ENCODE measurements around the gene GUK1. TPM values are rescaled to one million over a fixed set of nuclear protein-coding genes. Genes with fewer than 3 reads are reported as not detected.

The GUK1 gene
- total and polyA plus RNA-seq, 4 experiments from 2014 or later: 179 to 488 (median 283) TPM

DNA sequence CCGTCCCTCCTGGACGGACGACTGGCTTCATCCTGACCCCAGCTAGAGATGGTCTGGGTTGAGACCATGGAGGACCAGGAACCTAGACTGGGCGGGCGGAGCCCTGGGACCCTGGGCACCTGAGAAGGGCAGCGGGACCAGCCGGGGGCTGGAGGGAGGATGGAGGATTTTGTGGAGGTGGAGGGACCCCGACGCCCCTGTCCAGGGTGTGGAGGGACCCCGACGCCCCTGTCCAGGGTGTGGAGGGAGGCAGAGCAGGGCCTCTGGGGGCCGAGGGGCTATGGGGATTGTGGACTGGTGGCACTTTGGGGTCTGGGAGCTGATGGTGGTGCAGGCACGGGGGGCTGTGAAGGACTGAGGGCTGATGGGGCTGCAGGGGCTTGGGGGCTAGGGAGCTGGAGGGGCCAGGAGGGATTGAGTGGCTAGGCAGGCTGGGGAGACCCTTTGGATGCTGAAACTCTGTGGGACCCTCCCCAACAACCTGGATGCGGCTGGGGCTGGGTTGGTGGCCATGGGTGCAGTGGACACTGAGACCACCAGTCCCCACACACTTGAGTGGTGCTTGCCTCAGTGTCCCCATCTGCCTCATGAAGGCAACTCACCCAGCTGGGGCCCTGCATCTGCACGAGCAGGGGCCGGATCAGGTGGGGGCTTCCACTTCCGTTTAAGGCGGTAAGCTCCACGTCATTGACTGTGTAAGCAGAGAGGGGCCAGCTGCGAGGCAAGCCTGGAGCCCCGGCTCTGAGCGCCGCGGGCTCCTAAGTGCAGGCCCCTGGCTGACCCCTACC lies 17.1 kb downstream of the GUK1 start:
- CTCF ChIA-PET (ENCODE audit: partially characterized antibody): interaction anchor here (0.7 to 1.5 kb wide), 2 partner anchors 9 to 26 kb away, joined by 4 to 5 read pairs; no protein-coding TSS in a partner anchor
- no peaks in the 10 kb centered on the region for H3K36me3 Mint-ChIP-seq
- no peak overlapping the region for H3K4me3 ChIP-seq (ENCODE audit: low read length in 2 of 2)
- no peaks in the 10 kb centered on the region for H3K9me3 Mint-ChIP-seq
- H3K4me1 Mint-ChIP-seq: peaks cover 2 to 14% (median 6%) of the 10 kb centered on the region in 4 donors
- no peaks in the 10 kb centered on the region for H3K36me3 ChIP-seq (ENCODE audit: insufficient read depth, low read length)
- DNase-seq: peak in 1 of 5 donors; percentile 39
- no peaks in the 10 kb centered on the region for H3K27me3 Mint-ChIP-seq
- H3K4me1 ChIP-seq (ENCODE audit: insufficient read depth, low read length): peaks cover 7% of the 10 kb centered on the region
- peak overlapping the region in 1 of 7 donors; percentile 45 for H3K27ac Mint-ChIP-seq
- no peaks in the 10 kb centered on the region for H3K27me3 ChIP-seq (ENCODE audit: insufficient read depth, low read length)
- no peaks in the 10 kb centered on the region for H3K9me3 ChIP-seq (ENCODE audit: control insufficient read depth in 1 of 2, low read length in 2 of 2)
- POLR2A ChIA-PET (ENCODE audit: partially characterized antibody): interaction anchor here (1.7 kb wide), 1 partner anchor 8 kb away, joined by 8 read pairs; the partner anchor contains the start of gene IBA57
- intact Hi-C loops (cut with micrococcal nuclease): no loop called here
- no peak overlapping the region for H3K4me3 Mint-ChIP-seq
- no peak overlapping the region for H3K27ac ChIP-seq (ENCODE audit: low read depth, low read length)

DNA sequence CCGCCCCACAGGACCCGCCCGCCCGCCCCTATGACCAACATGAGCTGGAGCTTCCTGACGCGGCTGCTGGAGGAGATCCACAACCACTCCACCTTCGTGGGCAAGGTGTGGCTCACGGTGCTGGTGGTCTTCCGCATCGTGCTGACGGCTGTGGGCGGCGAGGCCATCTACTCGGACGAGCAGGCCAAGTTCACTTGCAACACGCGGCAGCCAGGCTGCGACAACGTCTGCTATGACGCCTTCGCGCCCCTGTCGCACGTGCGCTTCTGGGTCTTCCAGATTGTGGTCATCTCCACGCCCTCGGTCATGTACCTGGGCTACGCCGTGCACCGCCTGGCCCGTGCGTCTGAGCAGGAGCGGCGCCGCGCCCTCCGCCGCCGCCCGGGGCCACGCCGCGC lies 17.6 kb downstream of the GUK1 start:
- Histone ChIP-seq H3K27me3 (ENCODE audit: insufficient read depth, low read length) (no peaks in the 10 kb centered on the region), H3K4me3 (ENCODE audit: low read length in 2 of 2) (no peak overlapping the region), H3K4me1 (ENCODE audit: insufficient read depth, low read length) (peaks cover 13% of the 10 kb centered on the region), H3K9me3 (ENCODE audit: control insufficient read depth in 1 of 2, low read length in 2 of 2) (no peaks in the 10 kb centered on the region), H3K36me3 (ENCODE audit: insufficient read depth, low read length) (no peaks in the 10 kb centered on the region), H3K27ac (ENCODE audit: low read depth, low read length) (no peak overlapping the region)
- Mint-ChIP-seq H3K27ac (no peak overlapping the region), H3K9me3 (no peaks in the 10 kb centered on the region), H3K4me3 (no peak overlapping the region), H3K27me3 (no peaks in the 10 kb centered on the region), H3K36me3 (no peaks in the 10 kb centered on the region), H3K4me1 (peaks cover 3 to 18% (median 9%) of the 10 kb centered on the region in 4 donors)
- POLR2A ChIA-PET (ENCODE audit: partially characterized antibody): interaction anchor here (1.7 kb wide), 1 partner anchor 8 kb away, joined by 8 read pairs; the partner anchor contains the start of gene IBA57
- intact Hi-C loops (cut with micrococcal nuclease): no loop called here
- peak in 1 of 5 donors; percentile 25 for DNase-seq
- CTCF ChIA-PET (ENCODE audit: partially characterized antibody): interaction anchor here (1.5 kb wide), 1 partner anchor 27 kb away, joined by 4 read pairs; no protein-coding TSS in a partner anchor

DNA sequence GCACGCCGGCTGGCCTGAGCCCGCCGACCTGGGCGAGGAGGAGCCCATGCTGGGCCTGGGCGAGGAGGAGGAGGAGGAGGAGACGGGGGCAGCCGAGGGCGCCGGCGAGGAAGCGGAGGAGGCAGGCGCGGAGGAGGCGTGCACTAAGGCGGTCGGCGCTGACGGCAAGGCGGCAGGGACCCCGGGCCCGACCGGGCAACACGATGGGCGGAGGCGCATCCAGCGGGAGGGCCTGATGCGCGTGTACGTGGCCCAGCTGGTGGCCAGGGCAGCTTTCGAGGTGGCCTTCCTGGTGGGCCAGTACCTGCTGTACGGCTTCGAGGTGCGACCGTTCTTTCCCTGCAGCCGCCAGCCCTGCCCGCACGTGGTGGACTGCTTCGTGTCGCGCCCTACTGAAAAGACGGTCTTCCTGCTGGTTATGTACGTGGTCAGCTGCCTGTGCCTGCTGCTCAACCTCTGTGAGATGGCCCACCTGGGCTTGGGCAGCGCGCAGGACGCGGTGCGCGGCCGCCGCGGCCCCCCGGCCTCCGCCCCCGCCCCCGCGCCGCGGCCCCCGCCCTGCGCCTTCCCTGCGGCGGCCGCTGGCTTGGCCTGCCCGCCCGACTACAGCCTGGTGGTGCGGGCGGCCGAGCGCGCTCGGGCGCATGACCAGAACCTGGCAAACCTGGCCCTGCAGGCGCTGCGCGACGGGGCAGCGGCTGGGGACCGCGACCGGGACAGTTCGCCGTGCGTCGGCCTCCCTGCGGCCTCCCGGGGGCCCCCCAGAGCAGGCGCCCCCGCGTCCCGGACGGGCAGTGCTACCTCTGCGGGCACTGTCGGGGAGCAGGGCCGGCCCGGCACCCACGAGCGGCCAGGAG lies 18.3 kb downstream of the GUK1 start:
- intact Hi-C loops (cut with micrococcal nuclease): no loop called here
- Mint-ChIP-seq H3K4me1 (peaks cover 3 to 18% (median 9%) of the 10 kb centered on the region in 4 donors), H3K27me3 (no peaks in the 10 kb centered on the region), H3K9me3 (no peaks in the 10 kb centered on the region), H3K27ac (no peak overlapping the region), H3K4me3 (no peak overlapping the region), H3K36me3 (no peaks in the 10 kb centered on the region)
- Histone ChIP-seq H3K9me3 (ENCODE audit: control insufficient read depth in 1 of 2, low read length in 2 of 2) (no peaks in the 10 kb centered on the region), H3K27me3 (ENCODE audit: insufficient read depth, low read length) (no peaks in the 10 kb centered on the region), H3K4me1 (ENCODE audit: insufficient read depth, low read length) (peaks cover 15% of the 10 kb centered on the region), H3K27ac (ENCODE audit: low read depth, low read length) (no peak overlapping the region), H3K36me3 (ENCODE audit: insufficient read depth, low read length) (no peaks in the 10 kb centered on the region), H3K4me3 (ENCODE audit: low read length in 2 of 2) (no peak overlapping the region)
- CTCF ChIA-PET (ENCODE audit: partially characterized antibody): no interaction called here
- POLR2A ChIA-PET (ENCODE audit: partially characterized antibody): interaction anchor here (0.5 kb wide), 1 partner anchor 49 kb away, joined by 3 read pairs; no protein-coding TSS in a partner anchor
- DNase-seq: peak in 1 of 5 donors; percentile 17

DNA sequence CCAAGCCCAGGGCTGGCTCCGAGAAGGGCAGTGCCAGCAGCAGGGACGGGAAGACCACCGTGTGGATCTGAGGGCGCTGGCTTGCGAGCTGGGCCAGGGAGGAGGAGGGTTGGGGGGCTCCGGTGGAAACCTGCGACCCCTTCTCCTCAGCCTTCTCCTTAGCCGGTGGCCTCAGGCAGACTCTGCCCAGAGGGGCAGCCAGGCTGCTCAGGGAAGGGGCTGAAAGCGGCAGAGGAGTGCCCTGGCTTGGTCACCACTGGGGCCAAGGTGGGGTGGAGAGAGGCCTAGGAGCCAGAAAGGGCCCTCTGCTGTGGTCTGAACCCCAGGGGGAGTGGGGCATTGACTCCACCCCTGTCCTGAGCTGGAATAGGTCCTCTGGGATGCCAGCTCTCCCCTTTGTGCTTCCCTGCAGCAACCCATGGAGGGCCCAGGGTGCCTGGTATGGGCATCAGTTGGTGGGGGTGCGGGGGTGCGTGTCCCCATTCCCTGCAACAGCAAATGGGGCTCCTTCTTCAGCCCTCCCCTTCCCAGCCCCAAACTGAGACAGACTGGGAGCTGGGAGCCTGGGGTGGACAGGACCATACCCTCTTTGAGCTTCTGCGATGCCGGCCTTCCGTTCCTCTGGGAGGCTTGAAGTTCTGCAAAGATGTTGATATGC lies 19.1 kb downstream of the GUK1 start:
- Histone ChIP-seq H3K9me3 (ENCODE audit: control insufficient read depth in 1 of 2, low read length in 2 of 2) (no peaks in the 10 kb centered on the region), H3K27me3 (ENCODE audit: insufficient read depth, low read length) (no peaks in the 10 kb centered on the region), H3K4me1 (ENCODE audit: insufficient read depth, low read length) (peaks cover 17% of the 10 kb centered on the region), H3K27ac (ENCODE audit: low read depth, low read length) (no peak overlapping the region), H3K36me3 (ENCODE audit: insufficient read depth, low read length) (no peaks in the 10 kb centered on the region), H3K4me3 (ENCODE audit: low read length in 2 of 2) (no peak overlapping the region)
- Mint-ChIP-seq H3K27me3 (no peaks in the 10 kb centered on the region), H3K36me3 (no peaks in the 10 kb centered on the region), H3K4me3 (no peak overlapping the region), H3K27ac (peak overlapping the region in 1 of 7 donors; percentile 71), H3K9me3 (no peaks in the 10 kb centered on the region), H3K4me1 (peaks cover 4 to 22% (median 12%) of the 10 kb centered on the region in 4 donors)
- POLR2A ChIA-PET (ENCODE audit: partially characterized antibody): interaction anchor here (0.5 to 1.0 kb wide), 3 partner anchors 19 to 49 kb away, joined by 3 read pairs; partner anchors contain the start of gene GUK1
- CTCF ChIA-PET (ENCODE audit: partially characterized antibody): interaction anchor here (1.0 kb wide), 1 partner anchor 28 kb away, joined by 3 read pairs; no protein-coding TSS in a partner anchor
- peak in 1 of 5 donors; percentile 13 for DNase-seq
- intact Hi-C loops (cut with micrococcal nuclease): no loop called here

DNA sequence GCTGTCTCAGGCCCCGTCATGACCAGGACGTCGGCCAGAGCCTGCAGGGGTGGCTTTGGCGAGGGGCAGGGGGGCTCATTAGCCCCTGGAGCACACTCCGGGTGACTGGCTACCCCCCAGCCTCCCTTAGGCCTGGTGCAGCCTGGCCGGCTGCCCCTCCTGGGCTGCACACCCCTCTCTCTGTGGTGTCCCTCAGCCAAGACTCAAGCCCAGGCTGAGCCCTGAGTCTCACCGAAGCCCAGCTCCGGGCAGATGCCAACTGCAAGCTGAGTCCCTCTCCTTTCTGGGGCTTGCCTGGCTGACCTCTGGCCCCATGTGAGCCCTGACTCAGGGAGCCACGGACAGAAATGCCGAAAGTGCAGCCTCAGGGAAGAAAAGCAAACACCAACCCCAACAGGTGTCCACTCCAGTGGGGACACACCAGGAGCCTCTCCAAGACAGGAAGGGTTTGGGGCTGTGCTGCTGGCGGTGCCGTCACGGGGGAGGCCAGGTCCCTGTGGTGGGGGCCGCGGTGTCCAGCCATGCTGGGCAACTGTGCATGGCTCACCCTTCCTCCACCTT lies 20.2 kb downstream of the GUK1 start:
- Mint-ChIP-seq H3K4me3 (no peak overlapping the region), H3K27ac (no peak overlapping the region), H3K4me1 (peaks cover 9 to 34% (median 21%) of the 10 kb centered on the region in 4 donors), H3K27me3 (no peaks in the 10 kb centered on the region), H3K9me3 (no peaks in the 10 kb centered on the region), H3K36me3 (no peaks in the 10 kb centered on the region)
- H3K4me3 ChIP-seq (ENCODE audit: low read length in 2 of 2): no peak overlapping the region
- peak in 1 of 5 donors; percentile 12 for DNase-seq
- intact Hi-C loops (cut with micrococcal nuclease): loop anchor here (10.0 kb wide), 1 partner anchor 395 kb away; no protein-coding TSS in a partner anchor
- POLR2A ChIA-PET (ENCODE audit: partially characterized antibody): interaction anchor here (1.0 to 2.2 kb wide), 2 partner anchors 20 kb away, joined by 3 to 9 read pairs; partner anchors contain the start of gene GUK1
- H3K4me1 ChIP-seq (ENCODE audit: insufficient read depth, low read length): peaks cover 25% of the 10 kb centered on the region
- no peaks in the 10 kb centered on the region for H3K36me3 ChIP-seq (ENCODE audit: insufficient read depth, low read length)
- no peaks in the 10 kb centered on the region for H3K9me3 ChIP-seq (ENCODE audit: control insufficient read depth in 1 of 2, low read length in 2 of 2)
- H3K27me3 ChIP-seq (ENCODE audit: insufficient read depth, low read length): no peaks in the 10 kb centered on the region
- CTCF ChIA-PET (ENCODE audit: partially characterized antibody): interaction anchor here (1.3 kb wide), 1 partner anchor 30 kb away, joined by 3 read pairs; no protein-coding TSS in a partner anchor
- no peak overlapping the region for H3K27ac ChIP-seq (ENCODE audit: low read depth, low read length)

DNA sequence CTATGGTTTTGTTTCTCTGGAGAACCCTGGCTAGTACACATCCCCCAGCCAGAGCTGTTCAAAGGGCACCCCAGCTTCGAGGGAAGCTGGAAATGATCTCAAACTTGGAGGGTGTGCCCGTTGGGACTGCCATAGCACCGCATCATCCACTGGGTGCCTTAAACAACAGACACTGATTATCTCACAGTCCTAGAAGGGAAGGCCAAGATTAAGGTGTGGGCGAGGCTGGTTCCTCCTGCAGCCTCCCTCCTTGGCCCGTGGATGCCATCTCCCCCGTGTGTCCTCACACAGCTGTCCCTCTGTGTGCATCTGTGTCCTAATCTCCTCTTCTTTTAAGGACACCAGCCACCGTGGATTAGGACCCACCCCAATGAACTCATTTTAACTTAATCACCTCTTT lies 21.3 kb downstream of the GUK1 start:
- no peaks in the 10 kb centered on the region for H3K27me3 ChIP-seq (ENCODE audit: insufficient read depth, low read length)
- H3K4me1 ChIP-seq (ENCODE audit: insufficient read depth, low read length): peaks cover 26% of the 10 kb centered on the region
- CTCF ChIA-PET (ENCODE audit: partially characterized antibody): interaction anchor here (1.3 kb wide), 1 partner anchor 31 kb away, joined by 3 read pairs; no protein-coding TSS in a partner anchor
- no peak overlapping the region for H3K4me3 ChIP-seq (ENCODE audit: low read length in 2 of 2)
- POLR2A ChIA-PET (ENCODE audit: partially characterized antibody): interaction anchor here (1.3 to 2.2 kb wide), 2 partner anchors 19 to 21 kb away, joined by 3 to 9 read pairs; partner anchors contain the start of gene GUK1
- no peak overlapping the region for H3K27ac ChIP-seq (ENCODE audit: low read depth, low read length)
- H3K36me3 ChIP-seq (ENCODE audit: insufficient read depth, low read length): no peaks in the 10 kb centered on the region
- intact Hi-C loops (cut with micrococcal nuclease): loop anchor here (10.0 kb wide), 1 partner anchor 397 kb away; no protein-coding TSS in a partner anchor
- Mint-ChIP-seq H3K27ac (peak overlapping the region in 5 of 7 donors; percentile 59 to 72 (median 68)), H3K4me3 (peak overlapping the region in 1 of 8 donors; percentile 25), H3K27me3 (no peaks in the 10 kb centered on the region), H3K36me3 (peaks cover 0 to 2% of the 10 kb centered on the region in 2 donors), H3K4me1 (peaks cover 7 to 42% (median 22%) of the 10 kb centered on the region in 4 donors), H3K9me3 (no peaks in the 10 kb centered on the region)
- no peak for DNase-seq
- H3K9me3 ChIP-seq (ENCODE audit: control insufficient read depth in 1 of 2, low read length in 2 of 2): no peaks in the 10 kb centered on the region
